Measurements from ENCODE around the gene WNT3A. TPM values are rescaled to one million over a fixed set of nuclear protein-coding genes. Genes with fewer than 3 reads are reported as not detected.

Gene WNT3A
- polyA plus RNA-seq, 1 of the 3 experiments (the other 2 are of a cell fraction): not detected

GRCh38 chr1:227958617-227959324 lies 48.0 kb upstream of the WNT3A start:
- H3K9ac ChIP-seq: no peak overlapping the region
- POLR2A ChIA-PET: no interaction called here
- no peaks in the 10 kb centered on the region for H3K36me3 ChIP-seq (replicated peaks in 1 of 2; ENCODE audit: control insufficient read depth in 1 of 2, insufficient read depth in 2 of 2, low read length in 1 of 2)
- no peaks in the 10 kb centered on the region for H3K79me2 ChIP-seq (ENCODE audit: insufficient read depth)
- no peaks in the 10 kb centered on the region for H3F3A ChIP-seq (replicated peaks; ENCODE audit: insufficient read depth)
- no peaks in the 10 kb centered on the region for H4K20me1 ChIP-seq (ENCODE audit: insufficient read depth)
- no peaks in the 10 kb centered on the region for H3K9me3 ChIP-seq
- WGBS (ENCODE audit: low lambda C conversion rate): 11% methylated on average over 2 of the region's 2 CpGs
- no peak for DNase-seq
- H3K9me2 ChIP-seq: no peaks in the 10 kb centered on the region
- H3K4me2 ChIP-seq: no peak overlapping the region
- H3K27ac ChIP-seq (ENCODE audit: low read depth in 2 of 2, low read length in 1 of 2): no peak overlapping the region
- no peaks in the 10 kb centered on the region for H3K27me3 ChIP-seq (ENCODE audit: insufficient read depth)
- no peak overlapping the region for H2AFZ ChIP-seq (ENCODE audit: low read depth)
- TF ChIP-seq NRF1 (IDR thresholded peaks at IDR 0.05; ENCODE audit: low read depth, low read length) (no peak), RCOR1 (IDR thresholded peaks at IDR 0.05; ENCODE audit: low read length) (no peak), RXRA (IDR thresholded peaks at IDR 0.05; ENCODE audit: borderline replicate concordance, low read depth) (no peak), TEAD4 (IDR thresholded peaks at IDR 0.05; ENCODE audit: borderline replicate concordance, insufficient read depth) (no peak), POLR2AphosphoS5 (IDR thresholded peaks at IDR 0.05; ENCODE audit: low read depth, low read length) (no peak), CTCF (IDR thresholded peaks at IDR 0.05) (no peak), ZBTB33 (IDR thresholded peaks at IDR 0.05; ENCODE audit: borderline replicate concordance, low read depth) (no peak), IRF3 (IDR thresholded peaks at IDR 0.05; ENCODE audit: low read depth, low read length) (no peak), FOXM1 (IDR thresholded peaks at IDR 0.05; ENCODE audit: low read depth) (no peak), USF1 (IDR thresholded peaks at IDR 0.05; ENCODE audit: borderline replicate concordance, low read depth) (no peak), GATA2 (CRISPR knock-in tag; IDR thresholded peaks at IDR 0.05) (no peak), ELF1 (IDR thresholded peaks at IDR 0.05) (no peak), PBX3 (IDR thresholded peaks at IDR 0.05) (no peak)
- TF ChIP-seq, protein P1, sequence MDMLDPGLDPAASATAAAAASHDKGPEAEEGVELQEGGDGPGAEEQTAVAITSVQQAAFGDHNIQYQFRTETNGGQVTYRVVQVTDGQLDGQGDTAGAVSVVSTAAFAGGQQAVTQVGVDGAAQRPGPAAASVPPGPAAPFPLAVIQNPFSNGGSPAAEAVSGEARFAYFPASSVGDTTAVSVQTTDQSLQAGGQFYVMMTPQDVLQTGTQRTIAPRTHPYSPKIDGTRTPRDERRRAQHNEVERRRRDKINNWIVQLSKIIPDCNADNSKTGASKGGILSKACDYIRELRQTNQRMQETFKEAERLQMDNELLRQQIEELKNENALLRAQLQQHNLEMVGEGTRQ (IDR thresholded peaks at IDR 0.05; ENCODE audit: borderline replicate concordance, low read depth, low read length): no peak
- H3K4me1 ChIP-seq (ENCODE audit: control insufficient read depth in 1 of 2, insufficient read depth in 2 of 2, low read depth in 1 of 2, low read length in 1 of 2): no peaks in the 10 kb centered on the region
- no peak overlapping the region for H3K4me3 ChIP-seq (ENCODE audit: low read depth in 2 of 2, low read length in 1 of 2)
- CTCF ChIA-PET: interaction anchor here (0.9 to 1.4 kb wide), 4 partner anchors 12 to 478 kb away, joined by 3 to 6 read pairs (median 4); no protein-coding TSS in a partner anchor

Data from SK-N-SH (cell line).